HepG2 (cell line): Measurements from ENCODE around the gene VDR. TPM values are rescaled to one million over a fixed set of nuclear protein-coding genes. Genes with fewer than 3 reads are reported as not detected.

Source experiments
- ATF2 ChIP-seq: sonication (generic); formaldehyde crosslinking; IDR thresholded peaks from 2 replicates; pipeline ENCODE4 v1.4.0; 2020; ENCODE audit warnings: missing genetic modification reagents
- DBP ChIP-seq: sonication (generic); formaldehyde crosslinking; IDR thresholded peaks from 2 replicates; pipeline ENCODE4 v1.4.0; 2020; ENCODE audit warnings: missing genetic modification reagents; ENCODE audit errors: not compliant biosample characterization
- E2F2 ChIP-seq: sonication (generic); formaldehyde crosslinking; IDR thresholded peaks from 2 replicates; pipeline ENCODE4 v1.4.0; 2020; ENCODE audit warnings: missing genetic modification reagents, borderline replicate concordance
- MAFK ChIP-seq, 2 experiments: IDR thresholded peaks in 1 of 2; conservative IDR thresholded peaks in 1 of 2; 2 replicates each; pipeline ENCODE4 v1.6.1; 2011; ENCODE audit warnings: improper control_type of control experiment in 2 of 2, low read length in 2 of 2
- TCF7L2 ChIP-seq: IDR thresholded peaks from 2 replicates; pipeline ENCODE4 v1.6.1; 2011; ENCODE audit warnings: mild to moderate bottlenecking, low read depth, low read length, moderate library complexity
- TFDP2 ChIP-seq: sonication (generic); formaldehyde crosslinking; IDR thresholded peaks from 2 replicates; pipeline ENCODE4 v1.4.0; 2020; ENCODE audit warnings: missing genetic modification reagents
- ZFP36L1 ChIP-seq: sonication (generic); formaldehyde crosslinking; IDR thresholded peaks from 2 replicates; pipeline ENCODE4 v1.8.0; 2022; ENCODE audit warnings: mild to moderate bottlenecking, missing genetic modification reagents, moderate library complexity
- ZNF557 ChIP-seq: sonication (generic); formaldehyde crosslinking; IDR thresholded peaks from 2 replicates; pipeline ENCODE4 v1.4.0; 2020; ENCODE audit warnings: missing genetic modification reagents
- ZNF772 ChIP-seq: sonication (generic); formaldehyde crosslinking; IDR thresholded peaks from 2 replicates; pipeline ENCODE4 v1.5.0; 2020; ENCODE audit warnings: mild to moderate bottlenecking, missing genetic modification reagents
- polyA plus RNA-seq, 8 experiments: library from polyadenylated mRNA; depleted of rRNA in 3 of 8; stranded (reverse) in 7 of 8; unstranded in 1 of 8; fragments of >200 nt; fragmentation: Illumina TruSeq in 4 of 8; extraction: Trizol in 4 of 8; gene quantifications; 2 replicates each; pipeline versions ENCODE4 v1.2.1 to v1.2.3, GENCODE V29; 2011 to 2016; ENCODE audit warnings: low read depth in 4 of 8, missing spikeins in 1 of 8, mixed read lengths in 1 of 8; ENCODE audit not compliant: insufficient read depth in 1 of 8
- total RNA-seq, 5 experiments: library from RNA; depleted of rRNA; stranded (reverse); fragments of >200 nt; fragmentation: Illumina TruSeq; extraction: Trizol; gene quantifications; 2 replicates each; pipeline ENCODE4 v1.2.3, GENCODE V29; 2016; ENCODE audit warnings: low read depth in 1 of 5

The VDR gene
- total and polyA plus RNA-seq, 2 of the 13 experiments (the other 11 are each of a cell fraction or from before 2014, with no cell fraction given): 0.08 to 0.33 TPM

GRCh38 chr12:47856094-47856493, 48.7 kb downstream of the VDR start (continued):
- TF ChIP-seq DBP (CRISPR knock-in tag): no peak
- TF ChIP-seq ATF2 (CRISPR knock-in tag): no peak
- TF ChIP-seq TFDP2 (CRISPR knock-in tag): no peak
- no peak for TF ChIP-seq ZNF557 (CRISPR knock-in tag)
- TF ChIP-seq ZNF772 (CRISPR knock-in tag): no peak
- TF ChIP-seq ZFP36L1 (CRISPR knock-in tag): no peak
- TF ChIP-seq TCF7L2: no peak
- no peak for TF ChIP-seq E2F2 (CRISPR knock-in tag)
- TF ChIP-seq MAFK (conservative IDR thresholded peaks at IDR 0.05 in 1 of 2, IDR thresholded peaks at IDR 0.05 in 1 of 2; ENCODE audit: low read length in 2 of 2): no peak
